ENCODE results near the gene ZCCHC10. TPM values are rescaled to one million over a fixed set of nuclear protein-coding genes. Genes with fewer than 3 reads are reported as not detected.

The ZCCHC10 gene
- total and polyA plus RNA-seq, 8 donors: 20.7 to 34.6 (median 29.2) TPM

DNA sequence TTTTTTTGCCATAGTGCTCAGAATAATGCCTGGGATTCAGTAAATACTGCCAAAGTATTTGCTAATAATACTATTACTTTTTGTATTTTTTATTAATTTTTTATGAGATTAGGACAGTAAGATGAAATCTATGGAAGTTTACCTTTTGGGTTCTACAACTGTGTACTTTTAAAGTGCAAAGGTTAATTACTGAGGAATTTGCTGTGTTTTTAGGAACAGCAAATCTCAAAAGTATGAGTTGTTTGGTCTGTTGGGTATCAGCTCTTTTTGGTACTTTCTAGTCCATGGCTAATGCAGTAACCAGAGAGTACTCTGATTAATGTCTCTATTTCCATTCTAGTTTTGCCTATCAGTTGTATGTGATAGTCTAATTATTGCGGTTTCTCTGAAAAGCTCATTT lies 30.5 kb upstream of the ZCCHC10 start:
- TF ChIP-seq, protein P1, sequence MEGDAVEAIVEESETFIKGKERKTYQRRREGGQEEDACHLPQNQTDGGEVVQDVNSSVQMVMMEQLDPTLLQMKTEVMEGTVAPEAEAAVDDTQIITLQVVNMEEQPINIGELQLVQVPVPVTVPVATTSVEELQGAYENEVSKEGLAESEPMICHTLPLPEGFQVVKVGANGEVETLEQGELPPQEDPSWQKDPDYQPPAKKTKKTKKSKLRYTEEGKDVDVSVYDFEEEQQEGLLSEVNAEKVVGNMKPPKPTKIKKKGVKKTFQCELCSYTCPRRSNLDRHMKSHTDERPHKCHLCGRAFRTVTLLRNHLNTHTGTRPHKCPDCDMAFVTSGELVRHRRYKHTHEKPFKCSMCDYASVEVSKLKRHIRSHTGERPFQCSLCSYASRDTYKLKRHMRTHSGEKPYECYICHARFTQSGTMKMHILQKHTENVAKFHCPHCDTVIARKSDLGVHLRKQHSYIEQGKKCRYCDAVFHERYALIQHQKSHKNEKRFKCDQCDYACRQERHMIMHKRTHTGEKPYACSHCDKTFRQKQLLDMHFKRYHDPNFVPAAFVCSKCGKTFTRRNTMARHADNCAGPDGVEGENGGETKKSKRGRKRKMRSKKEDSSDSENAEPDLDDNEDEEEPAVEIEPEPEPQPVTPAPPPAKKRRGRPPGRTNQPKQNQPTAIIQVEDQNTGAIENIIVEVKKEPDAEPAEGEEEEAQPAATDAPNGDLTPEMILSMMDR (IDR thresholded peaks at IDR 0.05): no peak
- no peaks in the 10 kb centered on the region for H3K27me3 ChIP-seq
- no peak for DNase-seq
- ATAC-seq: no peak
- H3K27ac ChIP-seq: no peak overlapping the region
- intact Hi-C loops (cut with DNase I): no loop called here
- H3K4me1 ChIP-seq: peaks cover 7 to 75% of the 10 kb centered on the region in 2 donors
- H3K36me3 ChIP-seq: no peaks in the 10 kb centered on the region
- no peaks in the 10 kb centered on the region for H3K9me3 ChIP-seq
- no peak overlapping the region for H3K4me3 ChIP-seq

DNA sequence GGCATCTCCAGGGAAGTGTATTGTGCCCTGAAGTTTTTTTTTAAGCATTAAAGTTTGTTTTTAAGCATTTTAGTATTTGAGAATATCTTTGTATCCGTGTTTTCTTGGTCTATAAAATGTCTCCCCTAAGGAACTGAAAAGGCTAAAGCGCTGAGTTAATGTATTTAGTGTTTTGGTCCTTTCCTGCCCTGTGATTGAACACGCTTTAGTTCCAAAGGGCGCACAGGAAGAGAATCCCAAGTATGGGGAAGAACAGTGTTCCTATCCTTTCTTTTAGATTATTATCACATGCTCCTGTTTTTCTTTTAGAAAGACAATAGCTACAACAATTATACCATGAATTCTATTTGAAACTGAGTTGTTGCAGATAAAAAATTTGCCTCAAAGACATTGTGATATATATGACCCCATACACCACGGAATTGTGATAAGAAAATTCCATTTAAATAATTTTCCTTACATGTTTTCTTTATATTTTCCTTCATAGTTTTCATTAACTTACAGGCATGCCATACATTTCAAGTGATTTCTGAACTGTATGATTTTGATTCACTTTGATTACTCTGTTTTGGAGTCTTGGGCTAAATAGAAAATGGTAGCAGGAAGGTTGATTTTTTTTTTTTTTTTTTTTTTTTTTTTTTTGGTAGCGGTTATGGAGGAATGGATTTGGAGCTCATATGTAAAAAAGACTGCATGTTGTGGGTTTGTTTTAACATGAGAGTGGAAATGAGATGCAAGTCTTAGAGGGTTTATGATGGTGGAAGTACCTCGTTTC lies 28.5 kb upstream of the ZCCHC10 start:
- TF ChIP-seq, protein P1 (IDR thresholded peaks at IDR 0.05): no peak
- intact Hi-C loops (cut with DNase I): no loop called here
- ATAC-seq (no peak), DNase-seq (no peak)
- Histone ChIP-seq H3K4me3 (no peak overlapping the region), H3K4me1 (peaks cover 16 to 77% of the 10 kb centered on the region in 2 donors), H3K9me3 (no peaks in the 10 kb centered on the region), H3K27me3 (no peaks in the 10 kb centered on the region), H3K27ac (no peak overlapping the region), H3K36me3 (no peaks in the 10 kb centered on the region)

DNA sequence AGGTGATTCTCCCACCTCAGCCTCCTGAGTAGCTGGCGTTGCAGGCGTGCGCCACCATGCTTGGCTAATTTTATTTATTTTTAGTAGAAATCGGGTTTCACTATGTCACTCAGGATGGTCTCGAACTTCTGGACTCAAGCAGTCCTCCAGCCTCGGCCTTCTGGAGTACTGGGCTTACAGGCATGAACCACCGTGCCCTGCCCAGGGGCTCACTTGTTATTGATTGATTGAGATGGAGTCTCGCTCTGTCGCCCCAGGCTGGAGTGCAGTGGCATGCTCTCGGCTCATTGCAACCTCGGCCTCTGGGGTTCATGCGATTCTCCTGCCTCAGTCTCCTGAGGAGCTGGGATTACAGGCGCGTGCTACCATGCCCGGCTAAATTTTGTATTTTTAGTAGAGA lies 27.1 kb upstream of the ZCCHC10 start:
- ATAC-seq: no peak
- H3K9me3 ChIP-seq: no peaks in the 10 kb centered on the region
- H3K36me3 ChIP-seq: no peaks in the 10 kb centered on the region
- H3K4me3 ChIP-seq: peak overlapping the region; percentile 87 to 94
- no peak for DNase-seq
- H3K27ac ChIP-seq: no peak overlapping the region
- TF ChIP-seq, protein P1 (IDR thresholded peaks at IDR 0.05): no peak
- intact Hi-C loops (cut with DNase I): no loop called here
- H3K27me3 ChIP-seq: no peaks in the 10 kb centered on the region
- H3K4me1 ChIP-seq: peaks cover 24 to 64% of the 10 kb centered on the region in 2 donors

DNA sequence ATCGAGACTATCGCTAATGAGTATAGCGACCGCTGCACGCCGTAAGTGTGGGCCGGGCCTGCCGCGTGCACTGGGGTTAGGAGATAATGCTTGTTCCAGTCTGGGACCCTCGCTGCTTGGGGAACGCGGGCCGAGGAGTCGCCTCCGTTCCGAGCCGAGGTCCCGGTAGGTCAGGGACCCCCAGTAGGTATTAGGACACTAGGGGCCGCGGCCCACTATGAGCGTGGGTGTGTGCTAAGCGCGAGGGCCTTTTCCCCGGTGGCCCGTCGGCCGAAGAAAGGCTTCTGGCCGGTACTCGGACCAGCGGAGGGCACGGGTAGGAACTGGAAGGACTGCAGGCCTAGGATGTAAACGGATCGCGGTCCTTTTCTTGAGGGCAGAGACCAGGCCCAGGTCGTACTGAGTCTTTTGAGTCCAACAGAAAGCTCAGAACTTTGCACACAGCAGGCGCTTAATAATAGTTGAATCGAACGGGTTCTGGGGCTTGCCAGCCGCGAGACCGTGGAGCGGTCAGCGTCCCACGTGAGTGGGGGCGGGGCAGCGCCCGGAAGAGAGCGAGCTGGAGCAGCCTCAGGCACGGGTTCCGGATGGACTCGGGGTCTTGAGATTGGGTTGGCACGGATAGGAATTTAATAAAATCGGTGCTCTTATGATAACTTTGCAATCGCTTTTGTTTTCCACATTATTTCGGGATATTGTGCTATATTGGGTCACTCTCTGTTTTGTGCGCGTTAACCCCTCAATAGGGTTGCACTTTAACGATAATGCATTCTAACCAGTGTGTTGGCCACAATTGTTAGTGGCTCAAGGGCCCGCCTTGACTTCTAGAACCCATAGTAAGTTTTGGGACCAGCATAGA lies 26.2 kb upstream of the ZCCHC10 start:
- Histone ChIP-seq H3K9me3 (no peaks in the 10 kb centered on the region), H3K27me3 (no peaks in the 10 kb centered on the region), H3K27ac (peak overlapping the region; percentile 97 to 100), H3K4me3 (peak overlapping the region; percentile 87 to 94), H3K4me1 (peaks cover 24 to 55% of the 10 kb centered on the region in 2 donors), H3K36me3 (no peaks in the 10 kb centered on the region)
- ATAC-seq: peak; percentile 76
- intact Hi-C loops (cut with DNase I): no loop called here
- DNase-seq: peak in 3 of 4 donors; percentile 47 to 94 (median 82)
- TF ChIP-seq, protein P1 (IDR thresholded peaks at IDR 0.05): no peak

Measured in left lung (tissue), 10 donors.